Upper lobe of right lung (tissue), 1 donor: ENCODE results near the gene SLC7A1. TPM values are rescaled to one million over a fixed set of nuclear protein-coding genes. Genes with fewer than 3 reads are reported as not detected.

Experiments
- ATAC-seq: fragments of 200-7000 bp; cut with Tn5 transposase; one replicate; pipeline ENCODE4 v1.9.1; 2020; ENCODE audit warnings: mild to moderate bottlenecking, moderate library complexity
- DNase-seq: peaks from one replicate; pipeline ENCODE4 v3.0.0-alpha.2; 2020
- H3K27ac ChIP-seq: fragments of 200-600 bp; one replicate; pipeline ENCODE4 v1.8.0; 2022
- H3K27me3 ChIP-seq: fragments of 200-600 bp; one replicate; pipeline ENCODE4 v1.8.0; 2022; ENCODE audit warnings: mild to moderate bottlenecking
- H3K36me3 ChIP-seq: fragments of 200-600 bp; one replicate; pipeline ENCODE4 v1.8.0; 2022
- H3K4me1 ChIP-seq: fragments of 200-600 bp; one replicate; pipeline ENCODE4 v1.8.0; 2022
- H3K4me3 ChIP-seq: fragments of 200-600 bp; one replicate; pipeline ENCODE4 v1.8.0; 2022; ENCODE audit warnings: mild to moderate bottlenecking
- H3K9me3 ChIP-seq: fragments of 200-600 bp; one replicate; pipeline ENCODE4 v1.8.0; 2022
- intact Hi-C: fragments of 100-400 bp; cut with DNase I; formaldehyde crosslinking; loops from one replicate; pipeline ENCODE4 v1.11.0; 2022
- total RNA-seq: library from RNA; stranded (reverse); fragmentation: NEBNext Ultra II Directional; extraction: Animal tissue kit (Norgen Biotek cat#: 25700); gene quantifications from one replicate; pipeline ENCODE4 v1.2.1, GENCODE V29; 2021
- TF ChIP-seq, protein P1 (sequence below): fragments of 200-600 bp; IDR thresholded peaks from one replicate; pipeline ENCODE4 v1.8.0; 2022; ENCODE audit warnings: antibody characterized with exemption
- donor health status: DM: no; HTN: yes; CAD: no; lungs with severe emphysema.

The SLC7A1 gene
- total RNA-seq, 1 donor from 2014 or later = 30.2 TPM

DNA sequence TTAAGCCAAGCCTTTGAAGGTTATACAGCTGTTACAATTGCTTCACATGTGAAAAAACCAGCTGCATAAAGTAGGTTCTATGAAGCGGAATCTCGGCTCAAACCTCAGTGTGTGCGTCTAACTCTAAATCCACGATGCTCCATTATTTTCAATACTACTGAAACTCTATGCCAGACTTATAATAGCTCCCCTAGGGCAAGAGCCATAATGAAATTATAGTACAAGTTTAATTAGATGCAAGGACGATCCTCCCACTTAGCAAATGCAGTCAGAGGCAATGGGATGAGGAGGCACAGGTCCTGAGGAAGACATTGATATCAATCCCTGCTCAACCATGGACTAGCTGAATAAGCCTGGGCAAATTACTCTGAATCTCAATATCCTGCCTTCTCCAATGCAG, 31.1 kb downstream of the SLC7A1 start:
- intact Hi-C loops = no loop called here
- TF ChIP-seq, protein P1, sequence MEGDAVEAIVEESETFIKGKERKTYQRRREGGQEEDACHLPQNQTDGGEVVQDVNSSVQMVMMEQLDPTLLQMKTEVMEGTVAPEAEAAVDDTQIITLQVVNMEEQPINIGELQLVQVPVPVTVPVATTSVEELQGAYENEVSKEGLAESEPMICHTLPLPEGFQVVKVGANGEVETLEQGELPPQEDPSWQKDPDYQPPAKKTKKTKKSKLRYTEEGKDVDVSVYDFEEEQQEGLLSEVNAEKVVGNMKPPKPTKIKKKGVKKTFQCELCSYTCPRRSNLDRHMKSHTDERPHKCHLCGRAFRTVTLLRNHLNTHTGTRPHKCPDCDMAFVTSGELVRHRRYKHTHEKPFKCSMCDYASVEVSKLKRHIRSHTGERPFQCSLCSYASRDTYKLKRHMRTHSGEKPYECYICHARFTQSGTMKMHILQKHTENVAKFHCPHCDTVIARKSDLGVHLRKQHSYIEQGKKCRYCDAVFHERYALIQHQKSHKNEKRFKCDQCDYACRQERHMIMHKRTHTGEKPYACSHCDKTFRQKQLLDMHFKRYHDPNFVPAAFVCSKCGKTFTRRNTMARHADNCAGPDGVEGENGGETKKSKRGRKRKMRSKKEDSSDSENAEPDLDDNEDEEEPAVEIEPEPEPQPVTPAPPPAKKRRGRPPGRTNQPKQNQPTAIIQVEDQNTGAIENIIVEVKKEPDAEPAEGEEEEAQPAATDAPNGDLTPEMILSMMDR = no peak
- no peak for ATAC-seq

GRCh38 chr13:29563941-29564340, 31.5 kb downstream of the SLC7A1 start:
- Histone ChIP-seq H3K4me3 (no peak overlapping the region), H3K27me3 (no peaks in the 10 kb centered on the region), H3K4me1 (no peaks in the 10 kb centered on the region), H3K9me3 (no peaks in the 10 kb centered on the region), H3K27ac (no peak overlapping the region), H3K36me3 (no peaks in the 10 kb centered on the region)
- intact Hi-C loops = no loop called here
- TF ChIP-seq, protein P1 = no peak
- ATAC-seq = no peak
- no peak for DNase-seq

More for the DNA sequence above, 31.1 kb downstream of the SLC7A1 start:
- no peaks in the 10 kb centered on the region for H3K9me3 ChIP-seq
- H3K4me1 ChIP-seq = no peaks in the 10 kb centered on the region
- DNase-seq = no peak
- H3K4me3 ChIP-seq = no peak overlapping the region
- H3K36me3 ChIP-seq = no peaks in the 10 kb centered on the region
- no peaks in the 10 kb centered on the region for H3K27me3 ChIP-seq
- H3K27ac ChIP-seq = no peak overlapping the region

GRCh38 chr13:29562786-29563438, 32.6 kb downstream of the SLC7A1 start:
- Histone ChIP-seq H3K4me1 (no peaks in the 10 kb centered on the region), H3K27ac (no peak overlapping the region), H3K27me3 (no peaks in the 10 kb centered on the region), H3K9me3 (no peaks in the 10 kb centered on the region), H3K4me3 (no peak overlapping the region), H3K36me3 (no peaks in the 10 kb centered on the region)
- TF ChIP-seq, protein P1 = no peak
- no peak for ATAC-seq
- intact Hi-C loops = no loop called here
- no peak for DNase-seq

GRCh38 chr13:29561918-29562317, 33.6 kb downstream of the SLC7A1 start:
- Histone ChIP-seq H3K4me1 (no peaks in the 10 kb centered on the region), H3K9me3 (no peaks in the 10 kb centered on the region), H3K36me3 (no peaks in the 10 kb centered on the region), H3K27ac (no peak overlapping the region), H3K27me3 (no peaks in the 10 kb centered on the region), H3K4me3 (no peak overlapping the region)
- no peak for DNase-seq
- intact Hi-C loops = no loop called here
- no peak for ATAC-seq
- TF ChIP-seq, protein P1 = no peak

GRCh38 chr13:29556742-29557141, 38.7 kb downstream of the SLC7A1 start:
- no peak for ATAC-seq
- no peak for DNase-seq

More at GRCh38 chr13:29556742-29557141, 38.7 kb downstream of the SLC7A1 start:
- Histone ChIP-seq H3K36me3 (no peaks in the 10 kb centered on the region), H3K27me3 (no peaks in the 10 kb centered on the region), H3K9me3 (no peaks in the 10 kb centered on the region), H3K4me3 (no peak overlapping the region), H3K4me1 (no peaks in the 10 kb centered on the region), H3K27ac (no peak overlapping the region)
- intact Hi-C loops = no loop called here
- TF ChIP-seq, protein P1 = no peak
